ENCODE results near the gene DLX3.

Gene DLX3

GRCh38 chr17:49957350-49957749 lies 37.7 kb downstream of the DLX3 start:
- DNase-seq (ENCODE audit: low read depth): no peak

DNA sequence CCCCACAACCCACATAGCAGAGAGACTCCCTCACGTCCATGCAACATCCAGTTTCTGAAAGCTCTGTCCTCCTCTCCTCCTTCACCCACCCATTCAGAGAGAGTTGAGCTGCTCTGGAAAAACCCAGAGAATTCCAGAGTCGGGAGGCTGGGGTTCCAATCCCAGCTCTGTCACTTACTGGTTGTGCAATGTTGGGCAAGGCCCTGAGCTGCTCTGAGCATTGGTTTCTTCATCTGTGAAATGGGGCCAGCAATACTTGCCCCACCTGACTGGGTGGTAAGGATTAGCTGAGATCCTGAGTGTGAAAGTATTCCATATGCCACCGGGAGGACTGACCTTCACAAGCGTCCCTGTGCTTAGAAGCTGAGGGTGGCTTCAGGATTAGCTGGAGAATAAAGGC lies 38.2 kb downstream of the DLX3 start:
- no peak for DNase-seq (ENCODE audit: low read depth)

GRCh38 chr17:49955157-49955556 lies 39.9 kb downstream of the DLX3 start:
- DNase-seq (ENCODE audit: low read depth): no peak

- no peak for DNase-seq (ENCODE audit: low read depth)
These were observed 42.0 kb downstream of the DLX3 start for GRCh38 chr17:49952912-49953497.

- DNase-seq (ENCODE audit: low read depth): peak; percentile 40
These were observed 42.7 kb downstream of the DLX3 start for GRCh38 chr17:49952209-49952911.

DNA sequence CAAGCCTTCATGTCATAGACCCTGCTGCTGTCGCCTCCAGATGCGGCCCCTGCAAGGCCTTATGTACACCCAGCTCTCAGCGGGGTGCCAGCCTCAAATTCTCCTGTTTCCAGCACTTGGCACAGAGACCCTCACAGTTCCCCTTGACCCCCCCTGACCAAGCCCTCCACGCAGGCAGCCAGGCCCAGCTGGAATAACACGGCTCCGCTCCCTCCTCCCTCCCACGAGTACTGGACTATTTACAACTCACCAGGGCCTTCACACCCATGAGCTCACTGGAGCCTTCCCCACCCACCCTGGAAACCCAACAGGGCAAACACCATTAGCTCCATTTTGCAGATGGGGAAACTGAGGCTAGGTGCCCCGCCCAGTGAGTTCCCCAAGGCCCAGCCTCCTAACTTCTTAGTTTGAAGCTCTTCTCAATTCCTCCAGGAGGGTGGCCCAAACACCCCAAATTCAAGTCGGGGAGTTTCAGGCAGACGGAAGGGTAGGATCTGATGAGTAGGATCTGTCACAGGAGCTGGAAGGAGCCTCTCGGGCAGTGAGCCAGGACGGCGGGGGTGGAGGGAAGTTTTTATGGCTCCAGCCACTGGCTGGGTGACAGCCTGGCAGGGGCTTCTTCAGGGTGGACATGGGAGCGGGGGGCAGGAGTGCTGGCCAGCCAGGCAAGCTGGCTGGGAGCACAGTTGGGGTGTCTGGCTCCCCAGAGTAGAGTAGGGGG lies 43.5 kb downstream of the DLX3 start:
- no peak for DNase-seq (ENCODE audit: low read depth)

- DNase-seq (ENCODE audit: low read depth): no peak
These were observed 45.4 kb downstream of the DLX3 start for GRCh38 chr17:49949634-49950033.

DNA sequence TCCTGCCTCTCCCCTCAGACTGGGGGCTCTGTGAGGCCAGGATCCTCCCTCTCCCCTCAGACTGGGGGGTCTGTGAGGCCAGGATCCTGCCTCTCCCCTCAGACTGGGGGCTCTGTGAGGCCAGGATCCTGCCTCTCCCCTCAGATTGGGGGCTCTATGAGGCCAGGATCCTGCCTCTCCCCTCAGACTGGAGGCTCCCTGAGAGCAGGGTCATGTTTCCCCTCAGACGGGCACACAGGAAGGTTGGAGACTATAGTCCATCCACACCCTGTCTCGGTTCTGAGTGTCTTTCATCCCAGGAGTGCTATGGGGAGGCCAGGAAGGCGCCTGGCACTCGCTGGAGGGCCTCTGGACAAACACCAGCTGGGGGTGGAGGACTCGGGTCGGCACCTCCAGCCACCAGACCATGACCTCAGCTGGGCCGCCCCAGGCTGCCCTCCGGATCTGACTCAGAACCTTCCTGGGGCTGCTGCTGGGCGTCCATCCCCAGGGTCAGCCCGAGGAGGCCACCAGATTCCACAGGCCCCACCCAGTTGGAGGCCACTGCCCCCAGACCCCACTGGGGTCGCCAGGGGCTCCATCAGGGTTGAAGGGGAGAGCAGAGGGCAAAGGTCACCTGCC lies 48.0 kb downstream of the DLX3 start:
- no peak for DNase-seq (ENCODE audit: low read depth)

- no peak for DNase-seq (ENCODE audit: low read depth)
These were observed 48.8 kb downstream of the DLX3 start for GRCh38 chr17:49946208-49946607.

GRCh38 chr17:49944273-49944870 lies 50.7 kb downstream of the DLX3 start:
- DNase-seq (ENCODE audit: low read depth): no peak

DNA sequence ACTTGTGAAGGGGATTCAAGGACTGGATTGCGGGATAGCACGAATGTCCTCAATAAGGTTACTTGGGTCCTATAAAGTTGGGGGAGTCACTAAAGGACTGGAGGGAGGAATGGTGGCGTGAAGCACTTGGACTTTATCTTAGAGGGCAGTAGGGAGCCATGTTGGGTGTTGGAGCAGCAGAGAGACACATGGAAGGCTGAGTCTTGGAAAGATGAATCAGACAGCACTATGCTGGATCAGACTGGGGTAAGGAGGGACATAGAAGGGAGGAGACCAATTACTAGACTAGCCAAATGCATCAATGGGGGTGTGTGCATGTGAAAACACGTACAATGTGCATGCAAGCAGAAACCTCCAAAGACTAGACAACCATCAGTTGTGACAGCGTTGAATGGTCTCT lies 52.1 kb downstream of the DLX3 start:
- no peak for DNase-seq (ENCODE audit: low read depth)

DNA sequence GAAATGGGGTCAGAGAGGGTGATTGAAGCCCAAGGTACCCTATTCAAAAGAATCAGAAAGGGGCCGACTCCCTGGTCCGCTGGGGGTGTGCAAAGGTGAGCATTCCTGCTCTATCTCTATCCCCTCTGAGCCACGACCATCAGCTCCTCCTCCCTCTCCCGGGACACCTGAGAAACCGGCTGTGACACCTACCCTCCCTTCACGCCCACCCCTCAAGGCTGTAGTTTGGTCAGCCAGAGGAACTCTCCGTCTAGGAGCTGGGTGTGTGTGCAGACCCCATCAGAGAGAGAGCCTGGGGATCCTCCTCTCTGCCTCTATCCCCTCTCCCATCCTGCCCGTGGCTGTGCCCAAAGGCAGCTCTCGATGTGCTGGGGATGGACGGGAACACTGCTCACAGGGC lies 53.6 kb downstream of the DLX3 start:
- no peak for DNase-seq (ENCODE audit: low read depth)
